Measurements from ENCODE around the gene TRIM66.

TRIM66 gene

GRCh38 chr11:8728563-8728962, 46.1 kb upstream of the TRIM66 start:
- Histone ChIP-seq H3K4me3 (ENCODE audit: low read depth, low read length) (no peak overlapping the region), H3K9me3 (ENCODE audit: severe bottlenecking) (no peaks in the 10 kb centered on the region), H3K36me3 (peaks cover 37% of the 10 kb centered on the region), H3K27me3 (ENCODE audit: insufficient read depth, low read depth, severe bottlenecking) (no peaks in the 10 kb centered on the region), H3K27ac (no peak overlapping the region)
- TF ChIP-seq CTCF (IDR thresholded peaks at IDR 0.05; ENCODE audit: low read depth, low read length) = no peak
- no peak for DNase-seq

GRCh38 chr11:8726395-8726794, 43.9 kb upstream of the TRIM66 start:
- Histone ChIP-seq H3K27ac (peak overlapping the region; percentile 43; the same call in 1 of the 2 replicates), H3K27me3 (ENCODE audit: insufficient read depth, low read depth, severe bottlenecking) (no peaks in the 10 kb centered on the region), H3K4me3 (ENCODE audit: low read depth, low read length) (no peak overlapping the region), H3K9me3 (ENCODE audit: severe bottlenecking) (no peaks in the 10 kb centered on the region), H3K36me3 (peaks cover 37% of the 10 kb centered on the region)
- no peak for TF ChIP-seq CTCF (IDR thresholded peaks at IDR 0.05; ENCODE audit: low read depth, low read length)
- peak; percentile 41 for DNase-seq

- Histone ChIP-seq H3K27me3 (ENCODE audit: insufficient read depth, low read depth, severe bottlenecking) (no peaks in the 10 kb centered on the region), H3K27ac (no peak overlapping the region), H3K9me3 (ENCODE audit: severe bottlenecking) (no peaks in the 10 kb centered on the region), H3K4me3 (ENCODE audit: low read depth, low read length) (no peak overlapping the region), H3K36me3 (peaks cover 27% of the 10 kb centered on the region)
- DNase-seq = no peak
- TF ChIP-seq CTCF (IDR thresholded peaks at IDR 0.05; ENCODE audit: low read depth, low read length) = no peak
Observed at GRCh38 chr11:8724682-8725081, 42.2 kb upstream of the TRIM66 start.

DNA sequence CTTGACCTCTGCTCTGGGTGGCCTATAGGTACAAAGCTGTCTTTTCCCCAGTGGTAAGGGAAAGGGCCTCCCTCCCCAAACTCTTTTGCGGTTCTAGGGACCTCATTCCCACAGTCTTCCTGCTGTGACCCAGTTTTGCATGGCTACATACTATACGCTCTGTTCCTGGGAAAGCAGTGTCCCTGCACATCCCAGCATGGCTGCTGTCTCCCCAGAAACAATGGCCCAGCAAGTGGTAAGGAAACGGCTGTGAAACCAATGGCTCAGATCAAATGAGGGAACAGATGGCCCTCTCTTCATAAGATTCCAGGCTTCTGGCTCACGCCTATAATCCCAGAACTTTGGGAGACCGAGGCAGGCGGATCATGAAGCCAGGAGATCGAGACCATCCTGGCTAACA, 41.2 kb upstream of the TRIM66 start:
- Histone ChIP-seq H3K4me3 (ENCODE audit: low read depth, low read length) (no peak overlapping the region), H3K27me3 (ENCODE audit: insufficient read depth, low read depth, severe bottlenecking) (no peaks in the 10 kb centered on the region), H3K9me3 (ENCODE audit: severe bottlenecking) (no peaks in the 10 kb centered on the region), H3K27ac (peak overlapping the region; percentile 63), H3K36me3 (peaks cover 18% of the 10 kb centered on the region)
- no peak for TF ChIP-seq CTCF (IDR thresholded peaks at IDR 0.05; ENCODE audit: low read depth, low read length)
- peak; percentile 20 for DNase-seq

DNA sequence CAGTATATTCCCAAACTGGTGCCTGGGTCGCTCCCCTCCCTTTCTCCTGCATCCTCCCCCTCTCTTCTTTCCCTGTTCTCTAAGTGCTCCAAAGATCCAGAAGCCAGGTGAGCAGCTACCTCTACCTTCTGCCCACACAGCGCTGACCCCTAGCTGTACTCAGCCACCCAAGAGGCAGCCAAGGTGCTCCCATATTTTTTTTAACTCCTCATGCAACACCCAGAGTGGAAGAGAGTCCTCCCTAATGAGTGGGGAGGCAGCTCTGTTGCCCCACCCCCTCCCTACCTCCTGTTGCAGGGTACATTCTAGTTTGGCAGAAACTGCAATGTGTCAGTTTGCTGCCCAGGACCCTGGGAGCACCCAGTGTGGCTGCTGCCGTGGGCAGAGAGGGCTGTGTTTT, 40.3 kb upstream of the TRIM66 start:
- DNase-seq = no peak
- H3K27ac ChIP-seq = no peak overlapping the region
- H3K4me3 ChIP-seq (ENCODE audit: low read depth, low read length) = no peak overlapping the region
- H3K36me3 ChIP-seq = peaks cover 15% of the 10 kb centered on the region
- no peak for TF ChIP-seq CTCF (IDR thresholded peaks at IDR 0.05; ENCODE audit: low read depth, low read length)
- H3K9me3 ChIP-seq (ENCODE audit: severe bottlenecking) = no peaks in the 10 kb centered on the region
- H3K27me3 ChIP-seq (ENCODE audit: insufficient read depth, low read depth, severe bottlenecking) = no peaks in the 10 kb centered on the region
